Activated naive CD4-positive, alpha-beta T cell treated with anti-CD3 and anti-CD28 coated beads for 36 hours (primary cell): ENCODE data around the gene ZNF582. TPM values are rescaled to one million over a fixed set of nuclear protein-coding genes. Genes with fewer than 3 reads are reported as not detected.

Source experiments
- CTCF ChIA-PET: fragments of 350-600 bp; sonication (Branson Sonifier 250); formaldehyde crosslinking; loops from one replicate; lab custom pipeline; 2021; ENCODE audit warnings: antibody characterized with exemption; lab: Charles Lee
- DNase-seq: peaks from one replicate; pipeline ENCODE4 v3.0.0-alpha.2; 2020
- H3K27ac Mint-ChIP-seq: one replicate; pipeline ENCODE4 v1.8.0; 2021; ENCODE audit warnings: mild to moderate bottlenecking, mixed read lengths
- H3K27me3 Mint-ChIP-seq: one replicate; pipeline ENCODE4 v1.8.0; 2021; ENCODE audit warnings: low read depth, mixed read lengths
- H3K36me3 Mint-ChIP-seq: one replicate; pipeline ENCODE4 v1.8.0; 2021; ENCODE audit warnings: low read depth, mixed read lengths
- H3K4me1 Mint-ChIP-seq: one replicate; pipeline ENCODE4 v1.8.0; 2021; ENCODE audit warnings: low read depth, mixed read lengths
- H3K4me3 Mint-ChIP-seq: one replicate; pipeline ENCODE4 v1.8.0; 2021; ENCODE audit warnings: mild to moderate bottlenecking, moderate library complexity, mixed read lengths
- H3K9me3 Mint-ChIP-seq: one replicate; pipeline ENCODE4 v1.8.0; 2021; ENCODE audit warnings: mixed read lengths
- intact Hi-C: fragments of 100-400 bp; cut with micrococcal nuclease; formaldehyde crosslinking; loops from one replicate; pipeline ENCODE4 v1.15.1; 2023
- total RNA-seq, 2 experiments: library from RNA; stranded (reverse); gene quantifications; one replicate each; pipeline ENCODE4 v1.2.3, GENCODE V29; 2021

The ZNF582 gene
- total RNA-seq, 2 experiments from 2014 or later, result 1.1 to 2.2 TPM

DNA sequence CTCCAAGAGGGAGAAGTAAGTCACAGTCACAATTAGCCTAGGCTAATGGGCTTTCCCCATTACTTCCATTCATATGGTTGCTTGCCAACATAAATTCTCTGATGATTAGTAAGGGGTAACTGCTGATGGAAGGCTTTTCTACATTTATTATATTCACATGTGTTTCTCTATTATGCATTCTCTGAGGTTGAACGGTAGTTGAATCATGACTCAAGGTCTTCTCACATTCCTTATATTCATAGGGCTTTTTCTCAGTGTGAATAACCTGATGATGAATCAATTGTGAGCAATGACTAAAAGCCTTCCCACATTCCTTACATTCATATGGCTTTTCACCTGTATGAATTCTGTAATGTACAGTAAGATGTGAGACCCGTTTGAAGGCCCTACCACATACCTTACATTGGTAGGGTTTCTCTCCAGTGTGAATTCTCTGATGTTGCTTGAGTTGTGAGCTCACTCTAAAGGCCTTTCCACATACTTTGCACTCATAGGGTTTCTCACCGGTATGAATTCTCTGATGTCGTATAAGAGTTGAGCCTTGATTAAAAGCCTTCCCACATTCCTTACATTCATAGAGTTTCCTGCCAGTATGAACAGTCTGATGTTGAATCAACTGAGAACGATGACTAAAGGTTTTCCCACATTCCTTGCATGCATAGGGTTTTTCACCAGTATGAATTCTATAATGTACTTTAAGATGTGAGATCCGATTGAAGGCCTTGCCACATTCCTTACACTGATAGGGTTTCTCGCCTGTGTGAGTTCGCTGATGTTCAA lies 9.3 kb downstream of the ZNF582 start:
- Mint-ChIP-seq H3K9me3 (peaks cover 55% of the 10 kb centered on the region), H3K4me1 (peaks cover 3% of the 10 kb centered on the region), H3K36me3 (peaks cover 70% of the 10 kb centered on the region), H3K27ac (no peak overlapping the region), H3K27me3 (no peaks in the 10 kb centered on the region), H3K4me3 (no peak overlapping the region)
- intact Hi-C loops, result no loop called here
- no peak for DNase-seq
- CTCF ChIA-PET, result no interaction called here

DNA sequence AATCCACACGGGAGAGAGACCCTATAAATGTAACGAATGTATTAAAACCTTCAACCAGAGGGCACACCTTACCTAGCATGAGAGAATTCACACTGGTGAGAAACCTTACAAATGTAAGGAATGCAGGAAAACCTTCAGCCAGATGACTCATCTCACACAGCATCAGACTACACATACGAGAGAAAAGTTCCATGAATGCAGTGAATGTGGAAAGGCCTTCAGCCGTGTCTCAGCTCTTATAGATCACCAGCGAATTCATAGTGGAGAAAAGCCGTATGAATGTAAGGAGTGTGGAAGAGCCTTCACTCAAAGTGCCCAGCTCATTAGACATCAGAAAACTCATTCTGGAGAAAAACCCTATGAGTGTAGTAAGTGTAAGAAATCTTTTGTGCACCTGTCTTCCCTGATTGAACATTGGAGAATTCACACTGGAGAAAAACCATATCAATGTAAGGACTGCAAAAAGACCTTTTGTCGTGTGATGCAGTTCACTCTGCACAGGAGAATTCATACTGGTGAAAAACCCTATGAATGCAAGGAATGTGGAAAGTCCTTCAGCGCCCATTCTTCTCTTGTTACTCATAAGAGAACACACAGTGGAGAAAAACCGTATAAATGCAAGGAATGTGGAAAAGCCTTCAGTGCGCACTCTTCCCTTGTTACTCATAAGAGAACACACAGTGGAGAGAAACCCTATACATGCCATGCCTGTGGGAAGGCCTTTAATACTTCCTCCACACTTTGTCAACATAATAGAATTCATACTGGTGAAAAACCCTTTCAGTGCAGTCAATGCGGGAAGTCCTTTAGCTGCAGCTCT lies 16.0 kb downstream of the ZNF582 start:
- Mint-ChIP-seq H3K27me3 (no peaks in the 10 kb centered on the region), H3K4me3 (no peak overlapping the region), H3K9me3 (peaks cover 63% of the 10 kb centered on the region), H3K4me1 (peaks cover 3% of the 10 kb centered on the region), H3K27ac (no peak overlapping the region), H3K36me3 (peaks cover 65% of the 10 kb centered on the region)
- CTCF ChIA-PET, result no interaction called here
- no peak for DNase-seq
- intact Hi-C loops, result no loop called here

- peaks cover 74% of the 10 kb centered on the region for H3K36me3 Mint-ChIP-seq
- intact Hi-C loops, result no loop called here
- CTCF ChIA-PET, result interaction anchor here (1.5 kb wide), 1 partner anchor 24 kb away, joined by 3 read pairs; no protein-coding TSS in a partner anchor
- H3K27me3 Mint-ChIP-seq, result no peaks in the 10 kb centered on the region
- H3K4me1 Mint-ChIP-seq, result peaks cover 16% of the 10 kb centered on the region
- H3K27ac Mint-ChIP-seq, result no peak overlapping the region
- H3K4me3 Mint-ChIP-seq, result no peak overlapping the region
- no peak for DNase-seq
- H3K9me3 Mint-ChIP-seq, result peaks cover 44% of the 10 kb centered on the region
These were observed 21.1 kb downstream of the ZNF582 start for GRCh38 chr19:56372281-56372680.

DNA sequence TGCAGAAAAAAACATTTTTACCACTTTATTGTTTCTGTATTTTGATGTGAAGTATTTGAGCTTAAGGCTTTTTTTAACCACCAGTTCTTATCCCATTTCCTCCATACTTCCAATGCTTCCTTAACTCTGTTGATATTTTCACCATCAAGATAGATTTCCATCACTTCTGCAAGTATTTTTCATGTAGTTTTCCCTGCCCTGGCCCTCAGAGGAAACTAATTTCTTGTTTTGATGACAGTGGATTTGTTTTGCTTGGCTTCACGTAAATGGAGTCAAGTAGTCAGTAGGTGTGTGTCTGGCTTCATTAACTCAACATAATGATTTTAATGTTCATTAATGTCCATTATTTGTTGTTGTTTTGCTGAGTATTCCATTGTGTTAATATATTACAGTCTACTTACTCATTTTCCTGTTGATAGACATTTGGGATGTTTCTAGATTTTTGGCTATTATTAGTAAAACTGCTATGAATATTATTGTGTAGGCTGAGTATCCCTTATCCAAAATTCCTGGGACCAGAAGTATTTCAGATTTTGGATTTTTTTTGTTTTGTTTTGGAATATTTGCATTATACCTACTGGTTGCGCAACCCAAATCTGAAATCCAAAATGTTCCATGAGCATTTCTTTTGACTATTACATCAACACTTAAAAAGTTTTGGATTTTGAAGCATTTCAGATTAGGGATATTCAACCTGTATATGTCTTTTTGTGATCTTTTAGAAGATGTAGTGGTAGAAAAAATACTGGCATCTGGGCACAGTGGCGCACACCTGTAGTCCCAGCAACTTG lies 23.3 kb downstream of the ZNF582 start:
- intact Hi-C loops, result no loop called here
- Mint-ChIP-seq H3K9me3 (peaks cover 39% of the 10 kb centered on the region), H3K4me3 (no peak overlapping the region), H3K27ac (no peak overlapping the region), H3K4me1 (peaks cover 16% of the 10 kb centered on the region), H3K36me3 (peaks cover 63% of the 10 kb centered on the region), H3K27me3 (no peaks in the 10 kb centered on the region)
- no peak for DNase-seq
- CTCF ChIA-PET, result no interaction called here

DNA sequence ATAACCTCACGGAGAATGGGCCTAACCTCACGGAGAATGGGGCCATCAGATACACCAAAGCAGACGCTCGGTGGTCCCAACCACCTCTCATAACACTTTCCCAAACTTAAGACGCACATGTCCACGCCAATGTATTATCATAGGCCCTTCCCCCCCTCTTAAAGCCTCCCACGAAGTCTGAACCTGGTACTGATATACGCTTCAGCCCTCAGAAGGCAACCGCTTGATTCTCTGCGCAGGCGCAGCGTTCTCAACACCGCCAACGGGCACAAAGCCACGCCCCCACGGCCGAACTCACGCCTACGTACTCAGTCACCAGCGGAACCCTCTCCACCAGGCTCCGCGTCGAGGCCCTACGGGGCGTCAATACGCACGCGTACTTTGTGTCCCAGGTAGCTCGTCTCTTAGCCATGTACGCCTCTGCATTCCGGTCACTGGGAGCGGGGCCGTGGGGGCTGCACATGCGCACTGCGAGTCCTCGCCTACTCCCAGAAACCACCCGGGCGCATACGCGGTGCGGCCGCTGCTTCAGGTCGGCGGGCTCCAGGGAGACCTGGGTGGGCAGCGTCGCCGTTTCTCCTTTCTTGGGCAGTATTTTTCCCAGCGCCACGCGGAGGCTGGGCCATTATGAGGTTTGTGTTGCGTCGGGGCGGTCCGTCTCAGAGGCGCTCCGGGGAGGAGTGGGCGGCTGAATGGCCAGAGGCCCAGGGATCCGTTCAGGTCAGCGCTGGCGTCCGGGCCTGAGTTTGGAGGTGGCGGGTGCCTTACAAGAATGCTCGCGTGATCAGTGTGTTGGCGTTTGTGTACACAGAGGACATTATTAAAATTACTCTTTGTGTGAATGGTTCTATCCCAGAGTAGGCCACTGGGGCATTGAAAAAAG lies 25.3 kb downstream of the ZNF582 start:
- Mint-ChIP-seq H3K9me3 (peaks cover 42% of the 10 kb centered on the region), H3K36me3 (peaks cover 51% of the 10 kb centered on the region), H3K27me3 (no peaks in the 10 kb centered on the region), H3K4me1 (peaks cover 16% of the 10 kb centered on the region), H3K4me3 (peak overlapping the region; percentile 82), H3K27ac (peak overlapping the region; percentile 33)
- intact Hi-C loops, result no loop called here
- peak; percentile 79 for DNase-seq
- CTCF ChIA-PET, result interaction anchor here (0.6 kb wide), 1 partner anchor 20 kb away, joined by 3 read pairs; no protein-coding TSS in a partner anchor

GRCh38 chr19:56360841-56361240 lies 32.5 kb downstream of the ZNF582 start:
- CTCF ChIA-PET, result interaction anchor here (0.6 kb wide), 1 partner anchor 27 kb away, joined by 3 read pairs; no protein-coding TSS in a partner anchor
- Mint-ChIP-seq H3K4me1 (no peaks in the 10 kb centered on the region), H3K9me3 (peaks cover 42% of the 10 kb centered on the region), H3K27ac (no peak overlapping the region), H3K27me3 (no peaks in the 10 kb centered on the region), H3K36me3 (peaks cover 34% of the 10 kb centered on the region), H3K4me3 (no peak overlapping the region)
- intact Hi-C loops, result no loop called here
- no peak for DNase-seq

DNA sequence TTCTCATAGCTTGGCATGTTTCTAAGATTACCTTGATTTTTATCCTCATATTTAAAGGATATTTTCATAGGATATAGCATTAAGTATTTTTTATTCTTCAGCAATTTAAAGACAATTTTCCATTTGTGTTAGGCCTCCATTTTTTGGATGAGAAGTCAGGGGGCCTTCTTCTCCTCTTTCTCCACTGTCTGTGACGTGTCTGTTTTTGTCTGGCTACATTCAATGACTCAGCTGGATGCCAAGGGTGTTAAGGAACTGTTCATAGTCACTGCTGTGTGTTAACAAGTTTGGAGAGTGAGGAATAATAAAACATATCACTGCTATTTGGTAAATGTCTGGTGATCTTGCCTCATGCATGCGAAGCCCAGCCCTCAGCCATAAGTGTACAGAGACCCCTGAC lies 36.4 kb downstream of the ZNF582 start:
- no peak for DNase-seq
- Mint-ChIP-seq H3K9me3 (peaks cover 20% of the 10 kb centered on the region), H3K36me3 (peaks cover 20% of the 10 kb centered on the region), H3K27ac (no peak overlapping the region), H3K4me1 (no peaks in the 10 kb centered on the region), H3K27me3 (no peaks in the 10 kb centered on the region), H3K4me3 (no peak overlapping the region)
- intact Hi-C loops, result no loop called here
- CTCF ChIA-PET, result no interaction called here

DNA sequence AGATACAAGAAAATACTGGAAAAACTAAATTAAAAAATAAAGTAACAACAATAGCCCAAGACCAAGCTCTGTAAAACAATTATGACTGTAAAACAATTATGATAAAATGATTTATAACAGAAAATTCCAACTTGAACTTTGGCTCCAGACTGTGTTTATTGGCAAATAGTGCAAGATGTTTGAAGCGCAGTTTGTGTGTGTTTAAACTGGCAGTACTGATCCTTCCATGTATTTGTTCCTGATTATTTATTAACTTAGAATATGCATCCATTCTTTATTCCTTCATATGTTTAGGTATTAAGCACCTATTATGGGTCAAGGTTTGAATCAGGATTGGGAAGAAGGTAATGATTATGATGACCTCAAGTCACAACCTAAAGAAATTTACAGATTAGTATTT lies 37.8 kb downstream of the ZNF582 start:
- Mint-ChIP-seq H3K4me3 (no peak overlapping the region), H3K27ac (no peak overlapping the region), H3K9me3 (peaks cover 12% of the 10 kb centered on the region), H3K27me3 (no peaks in the 10 kb centered on the region), H3K36me3 (peaks cover 14% of the 10 kb centered on the region), H3K4me1 (no peaks in the 10 kb centered on the region)
- intact Hi-C loops, result no loop called here
- no peak for DNase-seq
- CTCF ChIA-PET, result no interaction called here

GRCh38 chr19:56351208-56351607 lies 42.1 kb downstream of the ZNF582 start:
- CTCF ChIA-PET, result interaction anchor here (0.6 to 2.0 kb wide), 2 partner anchors 41 to 98 kb away, joined by 3 to 9 read pairs; no protein-coding TSS in a partner anchor
- H3K36me3 Mint-ChIP-seq, result no peaks in the 10 kb centered on the region
- DNase-seq, result no peak
- no peak overlapping the region for H3K4me3 Mint-ChIP-seq
- H3K9me3 Mint-ChIP-seq, result no peaks in the 10 kb centered on the region
- no peak overlapping the region for H3K27ac Mint-ChIP-seq
- H3K4me1 Mint-ChIP-seq, result no peaks in the 10 kb centered on the region
- intact Hi-C loops, result loop anchor here (2.0 kb wide), 1 partner anchor 36 kb away; the partner anchor contains the start of gene ZSCAN5A
- no peaks in the 10 kb centered on the region for H3K27me3 Mint-ChIP-seq

DNA sequence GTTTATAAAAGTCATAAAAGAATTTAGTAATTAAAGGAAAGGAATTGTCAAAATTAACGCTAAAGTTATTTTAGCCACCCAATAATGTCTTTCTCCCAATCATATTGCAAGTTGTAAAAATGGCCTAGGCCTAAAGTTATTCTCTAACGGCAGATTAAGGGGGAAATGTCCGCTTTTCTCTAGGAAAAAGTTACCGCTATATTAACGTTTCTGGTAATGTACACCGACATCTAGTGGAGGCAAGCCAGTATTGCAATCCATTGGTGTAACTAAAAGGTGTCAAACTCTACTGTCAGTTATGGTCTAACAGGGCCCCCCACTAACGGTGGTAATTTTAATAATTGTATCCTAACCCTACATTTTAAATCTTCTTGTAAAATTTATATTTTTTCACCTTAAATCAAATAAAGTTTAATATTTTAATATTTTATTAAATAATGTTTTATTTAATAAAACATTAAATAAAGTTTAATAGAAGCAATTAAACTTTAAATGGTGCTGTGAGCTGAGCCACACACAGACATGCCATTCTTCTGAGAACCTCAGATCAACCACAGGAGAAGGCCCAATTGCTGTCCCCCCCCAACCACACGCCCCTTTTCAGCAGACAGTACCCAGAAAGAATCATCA lies 42.8 kb downstream of the ZNF582 start:
- Mint-ChIP-seq H3K27ac (no peak overlapping the region), H3K4me3 (no peak overlapping the region), H3K36me3 (no peaks in the 10 kb centered on the region), H3K4me1 (no peaks in the 10 kb centered on the region), H3K27me3 (no peaks in the 10 kb centered on the region), H3K9me3 (no peaks in the 10 kb centered on the region)
- DNase-seq, result peak; percentile 77
- intact Hi-C loops, result loop anchor here (1.0 to 2.0 kb wide), 3 partner anchors 36 to 284 kb away; partner anchors contain the start of gene ZSCAN5A
- CTCF ChIA-PET, result interaction anchor here (2.0 kb wide), 1 partner anchor 97 kb away, joined by 9 read pairs; no protein-coding TSS in a partner anchor
